Cortex of kidney (tissue), 1 donor: Measurements from ENCODE around the gene WDFY2.

Experiments used
- DNase-seq: peaks from one replicate; lab custom pipeline; 2025; lab: John Stamatoyannopoulos, UW

The WDFY2 gene

GRCh38 chr13:51800486-51800885, 216.2 kb downstream of the WDFY2 start:
- no peak for DNase-seq

- DNase-seq: no peak
Observed at GRCh38 chr13:51801631-51802099, 217.4 kb downstream of the WDFY2 start.

- no peak for DNase-seq
Observed at GRCh38 chr13:51802631-51803418, 218.6 kb downstream of the WDFY2 start.

- peak; percentile 17 for DNase-seq
Observed at GRCh38 chr13:51803422-51804294, 219.4 kb downstream of the WDFY2 start, which contains the start of gene DHRS12. Gene DHRS12 (minus strand): TSS chr13:51804163. CDS start chr13:51799659, 4,504 bp downstream.

GRCh38 chr13:51804295-51805172, 220.3 kb downstream of the WDFY2 start:
- no peak for DNase-seq

GRCh38 chr13:51805313-51805712, 221.1 kb downstream of the WDFY2 start:
- DNase-seq: no peak

GRCh38 chr13:51805925-51806324, 221.7 kb downstream of the WDFY2 start:
- no peak for DNase-seq

GRCh38 chr13:51806566-51806965, 222.3 kb downstream of the WDFY2 start:
- DNase-seq: no peak

- DNase-seq: no peak
Observed at GRCh38 chr13:51807041-51807440, 222.8 kb downstream of the WDFY2 start.

- no peak for DNase-seq
Observed at GRCh38 chr13:51808811-51809210, 224.5 kb downstream of the WDFY2 start.

GRCh38 chr13:51811046-51811445, 226.8 kb downstream of the WDFY2 start:
- DNase-seq: no peak

GRCh38 chr13:51811920-51812451, 227.7 kb downstream of the WDFY2 start:
- no peak for DNase-seq

GRCh38 chr13:51814071-51814470, 229.8 kb downstream of the WDFY2 start:
- DNase-seq: no peak

GRCh38 chr13:51814825-51815650, 230.8 kb downstream of the WDFY2 start:
- DNase-seq: no peak

GRCh38 chr13:51815848-51816247, 231.6 kb downstream of the WDFY2 start:
- DNase-seq: no peak

GRCh38 chr13:51816604-51817249, 232.5 kb downstream of the WDFY2 start:
- no peak for DNase-seq
